ENCODE measurements around the gene ZPBP2.

GRCh38 chr17:39836117-39836516, 31.9 kb upstream of the ZPBP2 start:
- TF ChIP-seq ZMYM3 (CRISPR knock-in tag; IDR thresholded peaks at IDR 0.05) (no peak), BHLHE40 (IDR thresholded peaks at IDR 0.05; ENCODE audit: low read length) (no peak), SOX5 (CRISPR knock-in tag; IDR thresholded peaks at IDR 0.05; ENCODE audit: borderline replicate concordance) (no peak)
- TF ChIP-seq, protein P1, sequence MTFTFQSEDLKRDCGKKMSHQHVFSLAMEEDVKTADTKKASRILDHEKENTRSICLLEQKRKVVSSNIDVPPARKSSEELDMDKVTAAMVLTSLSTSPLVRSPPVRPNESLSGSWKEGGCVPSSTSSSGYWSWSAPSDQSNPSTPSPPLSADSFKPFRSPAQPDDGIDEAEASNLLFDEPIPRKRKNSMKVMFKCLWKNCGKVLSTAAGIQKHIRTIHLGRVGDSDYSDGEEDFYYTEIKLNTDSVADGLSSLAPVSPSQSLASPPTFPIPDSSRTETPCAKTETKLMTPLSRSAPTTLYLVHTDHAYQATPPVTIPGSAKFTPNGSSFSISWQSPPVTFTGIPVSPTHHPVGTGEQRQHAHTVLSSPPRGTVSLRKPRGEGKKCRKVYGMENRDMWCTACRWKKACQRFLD (CRISPR knock-in tag; IDR thresholded peaks at IDR 0.05; ENCODE audit: borderline replicate concordance) = no peak
